C4-2B (cell line): ENCODE measurements around the gene NTMT1.

Experiments used
- ZFX ChIP-seq: fragments of 450-650 bp; IDR thresholded peaks from 2 replicates; pipeline ENCODE4 v1.6.1; 2017
- TF ChIP-seq, protein P1 (sequence below): fragments of 450-650 bp; conservative IDR thresholded peaks from 2 replicates; pipeline ENCODE4 v1.5.1; 2017; ENCODE audit warnings: mild to moderate bottlenecking

DNA sequence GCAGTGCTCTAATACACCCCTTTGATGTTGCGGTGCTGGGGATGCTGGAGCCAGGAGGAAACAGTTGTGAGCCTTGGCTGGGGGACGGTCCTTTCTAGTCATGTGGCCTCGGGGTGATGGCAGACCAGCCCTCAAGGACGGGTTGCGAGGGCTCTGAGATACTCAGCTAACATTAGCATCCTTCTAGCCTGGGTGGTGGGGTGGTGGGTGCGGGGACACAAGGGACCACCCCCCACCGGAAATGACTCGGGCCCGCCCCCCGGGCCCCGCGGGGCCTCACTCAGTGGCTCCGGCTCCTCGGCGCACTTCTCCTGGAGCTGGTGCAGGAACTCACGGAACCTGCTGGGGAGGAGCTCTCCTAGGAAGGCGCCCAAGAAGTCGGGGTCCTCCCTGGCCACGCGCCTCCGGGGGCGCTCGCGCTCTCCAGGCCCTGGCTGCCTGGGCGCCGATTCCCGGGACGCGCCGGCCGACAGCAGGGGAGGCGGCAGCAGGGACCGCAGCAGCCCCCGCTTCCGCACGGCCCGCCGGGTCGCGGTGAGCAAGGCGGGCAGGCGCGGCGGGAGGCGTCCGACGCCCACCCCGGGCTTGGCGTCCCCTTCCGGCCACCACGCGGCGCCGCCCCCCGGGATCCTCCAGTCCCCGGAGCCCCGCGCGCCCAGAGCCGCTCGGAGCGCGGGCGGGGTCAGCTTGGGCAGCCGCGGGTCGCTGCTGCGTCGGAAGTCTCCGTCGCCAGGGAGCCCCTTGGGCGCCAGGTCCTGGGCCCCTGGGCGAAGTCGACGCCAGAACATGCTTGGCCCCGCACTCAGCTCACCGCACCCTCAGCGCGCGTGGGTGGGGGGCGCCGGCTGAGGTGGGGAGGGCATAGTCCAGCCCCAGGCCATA lies 5.9 kb upstream of the NTMT1 start:
- TF ChIP-seq, protein P1, sequence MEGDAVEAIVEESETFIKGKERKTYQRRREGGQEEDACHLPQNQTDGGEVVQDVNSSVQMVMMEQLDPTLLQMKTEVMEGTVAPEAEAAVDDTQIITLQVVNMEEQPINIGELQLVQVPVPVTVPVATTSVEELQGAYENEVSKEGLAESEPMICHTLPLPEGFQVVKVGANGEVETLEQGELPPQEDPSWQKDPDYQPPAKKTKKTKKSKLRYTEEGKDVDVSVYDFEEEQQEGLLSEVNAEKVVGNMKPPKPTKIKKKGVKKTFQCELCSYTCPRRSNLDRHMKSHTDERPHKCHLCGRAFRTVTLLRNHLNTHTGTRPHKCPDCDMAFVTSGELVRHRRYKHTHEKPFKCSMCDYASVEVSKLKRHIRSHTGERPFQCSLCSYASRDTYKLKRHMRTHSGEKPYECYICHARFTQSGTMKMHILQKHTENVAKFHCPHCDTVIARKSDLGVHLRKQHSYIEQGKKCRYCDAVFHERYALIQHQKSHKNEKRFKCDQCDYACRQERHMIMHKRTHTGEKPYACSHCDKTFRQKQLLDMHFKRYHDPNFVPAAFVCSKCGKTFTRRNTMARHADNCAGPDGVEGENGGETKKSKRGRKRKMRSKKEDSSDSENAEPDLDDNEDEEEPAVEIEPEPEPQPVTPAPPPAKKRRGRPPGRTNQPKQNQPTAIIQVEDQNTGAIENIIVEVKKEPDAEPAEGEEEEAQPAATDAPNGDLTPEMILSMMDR = no peak
- no peak for TF ChIP-seq ZFX
